BLaER1 treated with 17β-estradiol and CSF1 and Interleukin-3, amounts not matched to agents 10 nM and 100 nM (cell line): Measurements from ENCODE around the gene DNAH17.

Experiments
- H3K27ac ChIP-seq, 11 experiments: shearing (Covaris generic); formaldehyde crosslinking; 2 replicates each; pipeline ENCODE4 v1.8.1; 2022
- H3K27me3 ChIP-seq, 11 experiments: shearing (Covaris generic); formaldehyde crosslinking; 2 replicates each; pipeline ENCODE4 v1.8.1; 2022
- H3K36me3 ChIP-seq, 11 experiments: shearing (Covaris generic); formaldehyde crosslinking; 2 replicates each; pipeline ENCODE4 v1.8.1; 2022
- H3K4me1 ChIP-seq, 10 experiments: shearing (Covaris generic); formaldehyde crosslinking; 2 replicates each; pipeline ENCODE4 v1.8.1; 2022
- H3K4me2 ChIP-seq, 11 experiments: shearing (Covaris generic); formaldehyde crosslinking; 2 replicates each; pipeline ENCODE4 v1.8.1; 2022
- H3K4me3 ChIP-seq, 10 experiments: shearing (Covaris generic); formaldehyde crosslinking; 2 replicates each; pipeline ENCODE4 v1.8.1; 2022
- H3K9ac ChIP-seq, 11 experiments: shearing (Covaris generic); formaldehyde crosslinking; 2 replicates each; pipeline ENCODE4 v1.8.1; 2022
- H3K9me3 ChIP-seq, 11 experiments: shearing (Covaris generic); formaldehyde crosslinking; replicated peaks in 1 of 11; 2 replicates each; pipeline ENCODE4 v1.8.1; 2022
- H4K20me1 ChIP-seq, 11 experiments: shearing (Covaris generic); formaldehyde crosslinking; 2 replicates each; pipeline ENCODE4 v1.8.1; 2022
- Cebpa-rat ChIP-seq, 11 experiments: shearing (Covaris generic); IDR thresholded peaks; 2 replicates each; pipeline ENCODE4 v1.8.1; 2022

The DNAH17 gene

DNA sequence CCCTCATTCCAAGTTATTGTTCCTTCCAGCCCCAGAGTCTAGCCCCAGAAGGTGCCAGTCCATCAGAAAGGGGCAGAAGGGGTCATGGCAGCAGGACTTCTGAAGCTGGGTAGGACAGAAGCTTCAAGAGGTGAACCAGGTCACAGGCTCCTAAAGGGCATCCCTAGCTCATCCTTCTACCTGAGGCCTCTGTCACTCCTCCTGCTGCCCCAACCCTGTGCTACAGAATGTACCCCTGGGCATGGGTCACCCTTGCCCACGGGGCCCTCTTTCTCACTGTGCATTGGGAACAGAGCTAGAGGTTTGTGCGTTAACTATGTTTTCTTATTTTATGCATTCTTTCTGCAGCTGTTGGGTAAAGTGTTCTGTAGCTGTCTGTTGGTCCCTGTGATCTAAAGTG lies 46.5 kb downstream of the DNAH17 start:
- Histone ChIP-seq H3K4me3 (no peak overlapping the region), H3K27ac (no peak overlapping the region), H3K36me3 (no peaks in the 10 kb centered on the region), H3K4me1 (peaks cover 17 to 46% (median 35%) of the 10 kb centered on the region in 10 experiments), H3K9ac (no peak overlapping the region), H4K20me1 (no peaks in the 10 kb centered on the region), H3K4me2 (no peak overlapping the region), H3K27me3 (no peaks in the 10 kb centered on the region), H3K9me3 (no peaks in the 10 kb centered on the region)
- no peak for TF ChIP-seq Cebpa-rat (IDR thresholded peaks at IDR 0.05)

DNA sequence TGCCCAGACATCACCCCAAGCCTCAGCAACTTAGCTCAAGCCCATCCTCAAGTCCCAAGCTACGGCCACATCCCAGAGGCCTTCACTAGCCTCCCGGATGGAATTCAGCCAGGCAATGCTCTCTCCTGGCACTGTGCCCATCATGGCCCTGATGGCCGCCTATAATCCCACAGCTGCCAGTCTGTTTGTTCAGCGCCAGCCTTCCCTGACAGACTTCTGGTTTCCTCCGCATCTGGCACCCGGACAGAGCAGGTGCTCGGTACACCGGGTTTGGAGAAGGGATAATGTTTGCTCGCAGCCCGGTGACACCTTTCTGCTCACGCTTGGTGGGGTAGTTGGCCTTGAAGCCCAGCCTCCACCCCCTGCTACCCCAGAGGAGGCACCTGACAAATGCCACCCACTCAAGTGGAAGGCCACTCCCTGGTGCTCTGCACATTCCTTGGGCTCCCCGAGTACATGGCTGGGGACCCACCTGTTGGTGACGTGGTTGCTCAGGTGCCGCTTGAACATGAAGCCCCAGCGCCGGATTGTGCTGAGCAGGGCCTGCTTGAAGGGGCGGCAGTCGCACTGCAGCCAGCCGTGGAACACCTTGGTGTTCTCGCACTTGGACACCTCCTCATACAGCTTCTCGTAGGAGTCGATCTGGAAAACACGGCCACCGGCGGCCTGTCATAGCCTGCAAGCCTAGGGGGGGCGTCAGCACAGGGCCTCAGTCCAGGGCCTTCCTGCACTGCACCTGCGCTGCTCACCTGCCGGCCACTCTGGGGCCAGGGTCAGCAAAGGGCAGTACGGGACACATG lies 47.1 kb downstream of the DNAH17 start:
- no peak overlapping the region for H3K4me2 ChIP-seq
- no peak overlapping the region for H3K4me3 ChIP-seq
- H3K27me3 ChIP-seq = no peaks in the 10 kb centered on the region
- no peak overlapping the region for H3K27ac ChIP-seq
- H3K36me3 ChIP-seq = no peaks in the 10 kb centered on the region
- H4K20me1 ChIP-seq = no peaks in the 10 kb centered on the region
- no peak overlapping the region for H3K9ac ChIP-seq
- TF ChIP-seq Cebpa-rat (IDR thresholded peaks at IDR 0.05) = no peak
- H3K9me3 ChIP-seq = no peaks in the 10 kb centered on the region
- peaks cover 13 to 45% (median 30%) of the 10 kb centered on the region in 10 experiments for H3K4me1 ChIP-seq

DNA sequence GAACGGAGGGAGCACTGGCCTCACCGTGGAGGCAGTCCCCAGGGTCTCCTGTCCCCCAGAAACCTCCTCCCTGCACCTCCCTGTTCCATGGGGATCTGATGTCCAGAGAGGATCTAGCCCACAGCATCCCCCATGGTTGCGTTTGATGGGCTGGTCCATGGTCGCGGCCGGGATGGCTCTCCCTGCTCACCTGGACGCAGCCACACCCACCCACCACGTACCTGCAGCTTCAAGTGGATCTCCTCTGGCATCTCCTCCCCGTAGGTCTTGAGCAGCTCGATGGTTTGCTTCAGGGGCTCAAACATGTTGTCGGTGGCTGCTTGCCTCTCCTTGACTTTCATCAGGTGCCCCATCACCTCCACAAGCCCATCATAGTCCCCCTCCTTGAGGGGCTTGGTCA lies 47.9 kb downstream of the DNAH17 start:
- no peaks in the 10 kb centered on the region for H3K27me3 ChIP-seq
- H3K4me2 ChIP-seq = no peak overlapping the region
- no peak overlapping the region for H3K4me3 ChIP-seq
- H3K4me1 ChIP-seq = peaks cover 9 to 36% (median 23%) of the 10 kb centered on the region in 10 experiments
- H3K9ac ChIP-seq = no peak overlapping the region
- no peak overlapping the region for H3K27ac ChIP-seq
- no peaks in the 10 kb centered on the region for H3K9me3 ChIP-seq
- H3K36me3 ChIP-seq = no peaks in the 10 kb centered on the region
- no peak for TF ChIP-seq Cebpa-rat (IDR thresholded peaks at IDR 0.05)
- H4K20me1 ChIP-seq = no peaks in the 10 kb centered on the region

DNA sequence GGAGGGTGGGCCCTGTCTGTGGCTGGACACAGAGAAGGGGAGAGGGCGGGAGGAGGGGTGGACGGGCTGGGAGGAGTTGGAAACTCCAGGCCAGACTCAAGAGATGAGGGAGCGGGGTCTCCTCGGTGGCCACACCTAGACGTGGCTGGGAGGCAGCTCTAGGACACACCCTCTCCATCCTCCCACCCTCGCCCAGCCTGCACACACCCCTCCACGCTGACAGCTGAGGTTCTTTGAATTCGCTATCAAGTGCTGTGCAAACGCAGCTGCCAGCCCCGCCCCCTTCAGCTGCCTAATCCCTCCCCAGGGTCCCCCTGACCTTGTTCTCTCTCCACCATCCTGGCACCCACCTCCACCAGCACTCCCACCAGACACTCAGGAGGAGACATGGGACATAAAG lies 48.7 kb downstream of the DNAH17 start:
- H3K4me3 ChIP-seq = no peak overlapping the region
- no peak overlapping the region for H3K9ac ChIP-seq
- no peak for TF ChIP-seq Cebpa-rat (IDR thresholded peaks at IDR 0.05)
- no peaks in the 10 kb centered on the region for H3K9me3 ChIP-seq
- no peaks in the 10 kb centered on the region for H3K27me3 ChIP-seq
- peaks cover 7 to 31% (median 18%) of the 10 kb centered on the region in 10 experiments; a peak in 18 of 20 replicates for H3K4me1 ChIP-seq
- H4K20me1 ChIP-seq = no peaks in the 10 kb centered on the region
- no peaks in the 10 kb centered on the region for H3K36me3 ChIP-seq
- H3K27ac ChIP-seq = no peak overlapping the region
- peak overlapping the region in 7 of 11 experiments; percentile 13 to 51 (median 38); a peak in 11 of 22 replicates for H3K4me2 ChIP-seq

DNA sequence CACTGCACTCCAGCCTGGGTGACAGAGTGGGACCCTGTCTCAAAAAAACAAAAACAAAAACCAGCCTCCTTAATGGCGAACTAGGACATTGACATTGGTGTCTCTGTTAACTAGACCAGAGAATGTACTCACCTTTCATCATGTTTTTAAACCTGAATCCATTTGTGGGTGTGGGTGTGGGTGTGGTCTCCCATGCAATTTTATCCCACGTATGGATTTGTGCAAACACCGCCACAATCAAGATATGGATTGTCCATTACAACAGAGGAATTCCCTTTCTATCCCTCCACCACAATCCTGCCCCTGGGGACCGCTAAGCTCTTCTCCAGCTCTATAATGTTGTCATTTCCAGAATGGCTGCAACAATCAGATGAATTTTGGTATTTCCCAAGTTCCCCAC lies 49.9 kb downstream of the DNAH17 start:
- TF ChIP-seq Cebpa-rat (IDR thresholded peaks at IDR 0.05) = no peak
- Histone ChIP-seq H3K4me1 (peaks cover 11 to 31% (median 18%) of the 10 kb centered on the region in 10 experiments; a peak in 19 of 20 replicates), H3K27ac (no peak overlapping the region), H3K27me3 (no peaks in the 10 kb centered on the region), H3K36me3 (no peaks in the 10 kb centered on the region), H4K20me1 (no peaks in the 10 kb centered on the region), H3K9ac (no peak overlapping the region), H3K9me3 (no peaks in the 10 kb centered on the region), H3K4me3 (no peak overlapping the region), H3K4me2 (0 out of 22 replicates have a peak overlapping the region, but pooled peaks of 1 of the 11 experiments have one; percentile 48)

- H3K4me3 ChIP-seq = no peak overlapping the region
- H3K4me1 ChIP-seq = peaks cover 11 to 33% (median 18%) of the 10 kb centered on the region in 10 experiments; a peak in 19 of 20 replicates
- no peak for TF ChIP-seq Cebpa-rat (IDR thresholded peaks at IDR 0.05)
- H3K9ac ChIP-seq = no peak overlapping the region
- no peaks in the 10 kb centered on the region for H4K20me1 ChIP-seq
- no peak overlapping the region for H3K27ac ChIP-seq
- no peaks in the 10 kb centered on the region for H3K9me3 ChIP-seq
- 0 out of 22 replicates have a peak overlapping the region, but pooled peaks of 4 of the 11 experiments have one; percentile 4 to 33 (median 8) for H3K4me2 ChIP-seq
- H3K27me3 ChIP-seq = no peaks in the 10 kb centered on the region
- no peaks in the 10 kb centered on the region for H3K36me3 ChIP-seq
Observed at GRCh38 chr17:78526231-78527025, 50.8 kb downstream of the DNAH17 start.

DNA sequence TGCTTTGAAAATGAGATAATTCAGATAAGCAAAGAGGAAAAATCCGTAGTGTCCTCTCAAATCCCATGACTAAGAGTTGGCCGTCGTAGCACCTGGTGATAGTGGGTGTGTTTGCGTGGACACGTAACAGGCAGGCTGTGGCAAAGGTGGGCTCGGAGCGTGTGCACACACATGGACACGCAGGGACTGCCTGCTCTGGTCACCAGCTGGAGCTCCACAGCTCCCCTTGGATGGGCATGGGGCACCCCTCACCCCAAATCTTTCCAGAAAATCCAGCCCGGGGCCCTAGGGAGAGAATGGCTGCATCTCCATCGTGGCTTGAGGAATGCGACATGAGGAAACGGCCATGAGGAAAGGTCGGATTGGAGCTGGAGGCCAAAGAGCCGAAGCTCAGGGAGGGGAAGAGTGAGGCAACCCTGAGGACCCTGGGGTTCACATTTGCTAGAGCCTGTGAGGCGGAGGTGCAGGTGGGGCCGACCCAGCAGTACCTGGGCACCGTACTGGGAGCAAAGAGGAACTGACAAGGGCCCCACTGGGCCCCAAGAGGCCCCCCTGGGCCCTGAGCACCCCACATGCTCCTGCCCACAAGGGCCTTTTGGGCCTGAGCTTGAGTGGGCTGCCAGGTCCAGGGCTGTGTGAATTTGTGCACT lies 51.6 kb downstream of the DNAH17 start:
- H3K4me2 ChIP-seq = peak overlapping the region in 5 of 11 experiments; percentile 4 to 35 (median 19); a peak in 1 of 22 replicates
- H3K9me3 ChIP-seq = no peaks in the 10 kb centered on the region
- no peak overlapping the region for H3K4me3 ChIP-seq
- no peaks in the 10 kb centered on the region for H3K36me3 ChIP-seq
- H4K20me1 ChIP-seq = no peaks in the 10 kb centered on the region
- no peak for TF ChIP-seq Cebpa-rat (IDR thresholded peaks at IDR 0.05)
- no peaks in the 10 kb centered on the region for H3K27me3 ChIP-seq
- H3K4me1 ChIP-seq = peaks cover 11 to 33% (median 18%) of the 10 kb centered on the region in 10 experiments; a peak in 19 of 20 replicates
- H3K27ac ChIP-seq = no peak overlapping the region
- H3K9ac ChIP-seq = no peak overlapping the region

- Histone ChIP-seq H3K4me2 (peak overlapping the region in 5 of 11 experiments; percentile 6 to 35 (median 28); a peak in 2 of 22 replicates), H3K27me3 (no peaks in the 10 kb centered on the region), H3K27ac (no peak overlapping the region), H3K4me3 (no peak overlapping the region), H4K20me1 (no peaks in the 10 kb centered on the region), H3K9ac (no peak overlapping the region), H3K9me3 (no peaks in the 10 kb centered on the region), H3K36me3 (no peaks in the 10 kb centered on the region), H3K4me1 (peaks cover 11 to 33% (median 18%) of the 10 kb centered on the region in 10 experiments; a peak in 19 of 20 replicates)
- no peak for TF ChIP-seq Cebpa-rat (IDR thresholded peaks at IDR 0.05)
Observed at GRCh38 chr17:78524870-78525510, 52.2 kb downstream of the DNAH17 start.
